SK-N-SH (cell line): ENCODE measurements around the gene TCF12. TPM values are rescaled to one million over a fixed set of nuclear protein-coding genes. Genes with fewer than 3 reads are reported as not detected.

Source experiments
- CTCF ChIA-PET: fragments of 300-600, 350-600 bp; formaldehyde crosslinking; extraction: SDS; loops from one replicate; lab custom pipeline; 2021; lab: Yijun Ruan, JAX
- POLR2A ChIA-PET: fragments of 350-600 bp; sonication (Branson Sonifier 250); formaldehyde crosslinking; extraction: SDS; loops from one replicate; lab custom pipeline; 2020; ENCODE audit warnings: antibody characterized with exemption, inconsistent platforms; lab: Yijun Ruan, JAX
- DNase-seq: peaks from one replicate; pipeline ENCODE4 v3.0.0; 2012
- H2AFZ ChIP-seq: fragments of 200-600 bp; sonication (generic); 2 replicates; pipeline ENCODE4 v1.8.1; 2016; ENCODE audit warnings: antibody characterized with exemption, mild to moderate bottlenecking, low read depth
- H3F3A ChIP-seq: fragments of 200-600 bp; sonication (generic); replicated peaks from 2 replicates; pipeline ENCODE3; 2016; ENCODE audit warnings: antibody characterized with exemption, mild to moderate bottlenecking; ENCODE audit not compliant: insufficient read depth
- H3K27ac ChIP-seq, 2 experiments: fragments of 200-500 bp in 1 of 2; fragments of 200-600 bp in 1 of 2; sonication (Bioruptor generic) in 1 of 2; sonication (generic), shearing (Covaris generic) in 1 of 2; 2 replicates each; pipeline versions ENCODE4 v1.5.1 to v1.6.1; 2014 to 2016; ENCODE audit warnings: low read depth in 2 of 2, inconsistent platforms in 1 of 2, low read length in 1 of 2, mild to moderate bottlenecking in 1 of 2, mixed read lengths in 1 of 2
- H3K27me3 ChIP-seq: fragments of 200-600 bp; sonication (generic), shearing (Covaris generic); 2 replicates; pipeline ENCODE4 v1.6.1; 2016; ENCODE audit warnings: mixed run types; ENCODE audit not compliant: insufficient read depth
- H3K36me3 ChIP-seq, 2 experiments: fragments of 200-500 bp in 1 of 2; fragments of 200-600 bp in 1 of 2; sonication (Bioruptor generic) in 1 of 2; sonication (generic) in 1 of 2; replicated peaks in 1 of 2; 2 replicates each; pipeline versions ENCODE3 to v1.5.1; 2014 to 2016; ENCODE audit warnings: low read length in 1 of 2, mild to moderate bottlenecking in 1 of 2; ENCODE audit not compliant: insufficient read depth in 2 of 2, control insufficient read depth in 1 of 2
- H3K4me1 ChIP-seq, 2 experiments: fragments of 200-500 bp in 1 of 2; fragments of 200-600 bp in 1 of 2; sonication (Bioruptor generic) in 1 of 2; sonication (generic), shearing (Covaris generic) in 1 of 2; 2 replicates each; pipeline versions ENCODE4 v1.5.1 to v1.6.1; 2014 to 2016; ENCODE audit warnings: low read depth in 1 of 2, low read length in 1 of 2, mixed run types in 1 of 2; ENCODE audit not compliant: insufficient read depth in 2 of 2, control insufficient read depth in 1 of 2
- H3K4me2 ChIP-seq: fragments of 200-600 bp; sonication (generic), shearing (Covaris generic); 2 replicates; pipeline ENCODE4 v1.6.1; 2017; ENCODE audit warnings: mixed run types
- H3K4me3 ChIP-seq, 2 experiments: fragments of 200-500 bp in 1 of 2; fragments of 200-600 bp in 1 of 2; sonication (Bioruptor generic) in 1 of 2; sonication (generic), shearing (Covaris generic) in 1 of 2; 2 replicates each; pipeline versions ENCODE4 v1.5.1 to v1.8.1; 2014 to 2016; ENCODE audit warnings: low read depth in 2 of 2, inconsistent platforms in 1 of 2, low read length in 1 of 2, mild to moderate bottlenecking in 1 of 2, mixed read lengths in 1 of 2, moderate library complexity in 1 of 2
- H3K79me2 ChIP-seq: fragments of 200-600 bp; sonication (generic); 2 replicates; pipeline ENCODE4 v1.8.1; 2017; ENCODE audit warnings: mild to moderate bottlenecking; ENCODE audit not compliant: insufficient read depth
- H3K9ac ChIP-seq: fragments of 200-600 bp; sonication (generic); 2 replicates; pipeline ENCODE4 v1.6.1; 2017; ENCODE audit warnings: mixed run types
- H3K9me2 ChIP-seq: fragments of 200-600 bp; sonication (generic); 2 replicates; pipeline ENCODE4 v1.6.1; 2017; ENCODE audit warnings: mixed run types
- H3K9me3 ChIP-seq: fragments of 200-600 bp; sonication (generic); 2 replicates; pipeline ENCODE4 v1.6.1; 2017; ENCODE audit warnings: mixed run types, mild to moderate bottlenecking, moderate library complexity
- H4K20me1 ChIP-seq: fragments of 200-600 bp; sonication (generic); 2 replicates; pipeline ENCODE4 v1.6.1; 2017; ENCODE audit warnings: mild to moderate bottlenecking, mixed run types; ENCODE audit not compliant: insufficient read depth
- CHD2 ChIP-seq: fragments of 150-350 bp; IDR thresholded peaks from 2 replicates; pipeline ENCODE4 v1.6.1; 2018; ENCODE audit warnings: low read length; ENCODE audit not compliant: partially characterized antibody
- EP300 ChIP-seq, 2 experiments: IDR thresholded peaks; 2 replicates each; pipeline versions ENCODE4 v1.4.0 to v1.6.1; 2012; ENCODE audit warnings: borderline replicate concordance in 1 of 2, low read depth in 1 of 2, low read length in 1 of 2
- EZH2phosphoT487 ChIP-seq: fragments of 200-600 bp; sonication (generic); IDR thresholded peaks from 2 replicates; pipeline ENCODE4 v1.6.1; 2017; ENCODE audit warnings: low read depth, mixed run types, mild to moderate bottlenecking, antibody characterized with exemption, moderate library complexity, borderline replicate concordance
- GABPA ChIP-seq: IDR thresholded peaks from 2 replicates; pipeline ENCODE4 v1.4.0; 2012; ENCODE audit warnings: low read depth, mild to moderate bottlenecking
- JUND ChIP-seq: IDR thresholded peaks from 2 replicates; pipeline ENCODE4 v1.4.0; 2012
- MAX ChIP-seq: IDR thresholded peaks from 2 replicates; pipeline ENCODE4 v1.4.0; 2012; ENCODE audit warnings: low read depth
- NRF1 ChIP-seq: IDR thresholded peaks from 2 replicates; pipeline ENCODE4 v1.6.1; 2012; ENCODE audit warnings: low read depth, mild to moderate bottlenecking, low read length
- PBX3 ChIP-seq: IDR thresholded peaks from 2 replicates; pipeline ENCODE4; 2012
- RAD21 ChIP-seq: IDR thresholded peaks from 2 replicates; pipeline ENCODE4 v1.6.1; 2012; ENCODE audit warnings: mild to moderate bottlenecking, low read length
- RCOR1 ChIP-seq: fragments of 150-350 bp; IDR thresholded peaks from 2 replicates; pipeline ENCODE4 v1.6.1; 2017; ENCODE audit warnings: antibody characterized with exemption, low read length
- RXRA ChIP-seq: IDR thresholded peaks from 2 replicates; pipeline ENCODE4 v1.4.0; 2012; ENCODE audit warnings: low read depth, mild to moderate bottlenecking, borderline replicate concordance
- SIN3A ChIP-seq: IDR thresholded peaks from 2 replicates; pipeline ENCODE4 v1.6.1; 2012; ENCODE audit warnings: low read depth, mild to moderate bottlenecking, low read length, moderate library complexity, borderline replicate concordance
- SMC3 ChIP-seq: IDR thresholded peaks from 2 replicates; pipeline ENCODE4 v1.6.1; 2012; ENCODE audit warnings: low read depth, low read length, improper control_type of control experiment
- TAF1 ChIP-seq: IDR thresholded peaks from 2 replicates; pipeline ENCODE4 v1.6.1; 2012; ENCODE audit warnings: low read depth, mild to moderate bottlenecking, low read length, moderate library complexity, borderline replicate concordance
- TCF12 ChIP-seq: IDR thresholded peaks from 2 replicates; pipeline ENCODE4 v1.4.0; 2012
- USF1 ChIP-seq: IDR thresholded peaks from 2 replicates; pipeline ENCODE4 v1.4.0; 2012; ENCODE audit warnings: low read depth, borderline replicate concordance
- USF2 ChIP-seq: fragments of 150-350 bp; IDR thresholded peaks from 2 replicates; pipeline ENCODE4 v1.6.1; 2017; ENCODE audit warnings: antibody characterized with exemption, low read length, low read depth, borderline replicate concordance
- YY1 ChIP-seq: IDR thresholded peaks from 2 replicates; pipeline ENCODE4 v1.4.0; 2012; ENCODE audit warnings: low read depth, mild to moderate bottlenecking
- ZBTB33 ChIP-seq: IDR thresholded peaks from 2 replicates; pipeline ENCODE4 v1.4.0; 2012; ENCODE audit warnings: low read depth, borderline replicate concordance
- WGBS: methylation state at CpG from one replicate; pipeline ENCODE4 v1.1.6; 2017; ENCODE audit warnings: low lambda C conversion rate; 5-methylcytosine and 5-hydroxymethylcytosine counted together
- polyA plus RNA-seq, 3 experiments: library from polyadenylated mRNA; depleted of rRNA; stranded (reverse); fragments of >200 nt; gene quantifications; 2 replicates each; pipeline ENCODE4 v1.2.3, GENCODE V29; 2012

TCF12 gene
- polyA plus RNA-seq, 1 of the 3 experiments (the other 2 are of a cell fraction), result 49.6 TPM

- H3K4me3 ChIP-seq, result no peak overlapping the region; a peak in 1 of 4 replicates
- no peaks in the 10 kb centered on the region for H3K9me3 ChIP-seq
- CTCF ChIA-PET, result interaction anchor here (0.9 to 1.4 kb wide), 7 partner anchors 69 to 724 kb away, joined by 3 to 11 read pairs (median 4); no protein-coding TSS in a partner anchor
- peaks cover 49% of the 10 kb centered on the region for H3F3A ChIP-seq
- no peak overlapping the region for H2AFZ ChIP-seq
- no peak for TF ChIP-seq RCOR1
- TF ChIP-seq PBX3, result no peak
- no peak for TF ChIP-seq RAD21
- TF ChIP-seq EP300 (IDR thresholded peaks at IDR 0.05; ENCODE audit: borderline replicate concordance in 1 of 2, low read depth in 1 of 2, low read length in 1 of 2), result no peak
- no peak for TF ChIP-seq USF2
- no peak for TF ChIP-seq SMC3
- TF ChIP-seq USF1, result no peak
- no peak for TF ChIP-seq RXRA
- TF ChIP-seq EZH2phosphoT487, result no peak
- no peak for TF ChIP-seq NRF1
- TF ChIP-seq CHD2, result no peak
- no peak for TF ChIP-seq YY1
- no peak for TF ChIP-seq TAF1
- no peak for TF ChIP-seq JUND
- TF ChIP-seq TCF12, result no peak
- no peak for TF ChIP-seq GABPA
- TF ChIP-seq MAX, result no peak
- no peak for TF ChIP-seq SIN3A
- no peak for TF ChIP-seq ZBTB33
- TF ChIP-seq, all 33 proteins: peak for 0
- H3K36me3 ChIP-seq, result no peaks in the 10 kb centered on the region
- no peaks in the 10 kb centered on the region for H4K20me1 ChIP-seq
- POLR2A ChIA-PET, result no interaction called here
- H3K27me3 ChIP-seq, result no peaks in the 10 kb centered on the region
- H3K9me2 ChIP-seq, result no peaks in the 10 kb centered on the region
- H3K27ac ChIP-seq, result peak overlapping the region; percentile 47 to 90
- H3K4me1 ChIP-seq, result peaks cover 28 to 31% of the 10 kb centered on the region in 2 experiments; a peak in 3 of 4 replicates
- peaks cover 57% of the 10 kb centered on the region for H3K79me2 ChIP-seq
- peak overlapping the region; percentile 30; the same call in 1 of the 2 replicates for H3K9ac ChIP-seq
- DNase-seq, result no peak
- peak overlapping the region; percentile 58 for H3K4me2 ChIP-seq
- WGBS, result 77% methylated on average over 3 of the region's 3 CpGs
Measured at GRCh38 chr15:57215881-57216280, 297.4 kb downstream of the TCF12 start.
